GM15510 (cell line): Measurements from ENCODE around the gene CHN2.

Source experiments
- POLR2A ChIP-seq: IDR thresholded peaks from 3 replicates; pipeline ENCODE4 v1.6.1; 2011; ENCODE audit warnings: borderline replicate concordance; ENCODE audit not compliant: insufficient read length; ENCODE audit errors: extremely low read depth

Gene CHN2

GRCh38 chr7:29291723-29292618 lies 97.4 kb downstream of the CHN2 start:
- no peak for TF ChIP-seq POLR2A

GRCh38 chr7:29292886-29293658 lies 98.5 kb downstream of the CHN2 start:
- TF ChIP-seq POLR2A: no peak

DNA sequence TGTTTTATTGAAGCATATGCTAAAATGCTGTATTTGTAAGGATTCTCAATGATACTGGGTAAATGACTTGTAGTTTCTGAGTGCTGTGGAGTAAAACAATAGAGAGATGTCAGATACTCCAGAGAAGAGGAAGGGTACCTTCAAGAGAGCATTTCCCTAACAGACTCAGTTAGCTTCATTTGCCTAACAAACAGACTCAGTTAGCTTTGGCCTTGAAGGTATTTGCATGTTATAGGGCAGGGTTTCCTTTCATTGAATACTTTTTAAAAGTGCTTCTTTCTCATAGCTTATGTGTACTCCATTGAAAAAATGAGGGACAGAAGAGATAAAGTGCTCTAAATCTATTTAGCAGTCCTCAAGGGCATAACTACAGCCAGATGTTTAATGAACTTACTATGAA lies 101.8 kb downstream of the CHN2 start:
- no peak for TF ChIP-seq POLR2A

- no peak for TF ChIP-seq POLR2A
Observed at GRCh38 chr7:29297194-29297890, 102.8 kb downstream of the CHN2 start.

DNA sequence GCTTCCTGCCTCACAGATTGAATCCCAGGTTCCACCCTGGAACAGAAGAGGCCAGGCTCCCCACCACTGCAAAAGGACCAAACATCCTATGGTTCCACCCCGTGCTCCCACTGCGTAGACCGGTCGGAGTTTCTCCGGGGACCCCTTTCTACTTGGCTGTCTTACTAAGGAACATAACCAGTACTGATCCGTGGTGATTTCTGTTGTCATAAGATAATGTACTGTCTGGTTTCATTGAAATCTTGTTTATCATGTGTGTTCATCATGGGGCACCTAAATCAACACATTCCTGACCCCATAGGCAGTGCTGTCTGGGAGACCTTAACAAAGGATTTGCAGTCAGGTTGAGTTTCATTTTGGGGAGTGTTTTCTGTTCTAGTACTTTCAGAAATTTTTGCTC lies 104.5 kb downstream of the CHN2 start:
- no peak for TF ChIP-seq POLR2A

DNA sequence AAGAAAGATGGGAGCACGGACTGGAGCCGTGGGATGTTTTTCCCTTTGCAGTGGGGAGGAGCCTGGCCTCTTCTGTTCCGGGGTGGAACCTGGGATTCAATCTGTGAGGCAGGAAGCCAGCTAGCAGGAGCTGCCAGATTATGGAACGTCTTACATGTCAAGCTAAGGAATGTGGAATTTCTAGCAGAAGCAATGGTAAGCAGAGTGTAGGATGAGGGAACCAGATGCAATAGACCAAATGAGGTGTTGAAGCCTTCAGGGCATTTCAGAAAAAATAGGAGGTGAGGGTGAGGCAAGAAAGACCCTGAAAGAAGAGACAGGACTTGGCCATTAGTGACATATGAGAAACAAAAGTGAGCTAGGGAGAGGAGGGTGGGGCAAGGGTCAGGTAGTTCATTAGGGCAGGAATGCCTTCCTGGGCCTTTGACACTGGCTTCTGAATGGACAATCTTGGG lies 105.5 kb downstream of the CHN2 start:
- no peak for TF ChIP-seq POLR2A

- TF ChIP-seq POLR2A: no peak
Observed at GRCh38 chr7:29300649-29301048, 106.1 kb downstream of the CHN2 start.

GRCh38 chr7:29302666-29303395 lies 108.3 kb downstream of the CHN2 start:
- TF ChIP-seq POLR2A: no peak

GRCh38 chr7:29304756-29305155 lies 110.2 kb downstream of the CHN2 start:
- no peak for TF ChIP-seq POLR2A

DNA sequence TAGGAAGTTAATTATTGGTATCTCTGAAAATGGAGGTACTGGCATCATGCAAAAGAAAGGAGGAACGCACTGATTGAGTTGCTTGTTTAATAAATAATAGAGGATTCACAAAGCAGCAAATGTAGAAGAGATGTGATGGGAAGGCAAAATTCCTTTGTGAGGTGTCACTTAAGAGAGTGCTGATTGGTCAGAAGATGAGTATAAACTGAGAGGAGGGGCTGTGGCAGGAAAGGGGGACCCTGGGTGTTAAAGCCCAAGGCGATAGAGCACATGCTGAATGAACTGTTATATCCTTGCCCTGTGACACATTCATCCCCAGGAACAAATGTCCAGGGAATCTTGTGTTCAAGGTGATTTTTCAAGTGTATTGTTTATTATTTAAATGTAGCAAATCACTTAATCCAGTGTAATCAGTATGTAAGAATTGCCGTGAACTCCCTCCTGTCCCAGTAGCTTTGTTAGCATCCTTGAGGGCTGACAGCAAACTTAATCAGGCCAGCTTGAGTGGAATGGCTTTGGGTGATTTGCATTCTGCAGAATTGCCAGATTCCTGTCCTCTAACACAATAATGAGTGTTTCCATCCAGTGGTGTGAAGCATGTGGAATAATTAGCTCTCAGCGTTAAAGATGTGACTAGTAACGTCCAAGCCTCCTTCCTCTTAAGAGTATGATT lies 111.9 kb downstream of the CHN2 start:
- TF ChIP-seq POLR2A: no peak

GRCh38 chr7:29308424-29308823 lies 113.8 kb downstream of the CHN2 start:
- TF ChIP-seq POLR2A: no peak

DNA sequence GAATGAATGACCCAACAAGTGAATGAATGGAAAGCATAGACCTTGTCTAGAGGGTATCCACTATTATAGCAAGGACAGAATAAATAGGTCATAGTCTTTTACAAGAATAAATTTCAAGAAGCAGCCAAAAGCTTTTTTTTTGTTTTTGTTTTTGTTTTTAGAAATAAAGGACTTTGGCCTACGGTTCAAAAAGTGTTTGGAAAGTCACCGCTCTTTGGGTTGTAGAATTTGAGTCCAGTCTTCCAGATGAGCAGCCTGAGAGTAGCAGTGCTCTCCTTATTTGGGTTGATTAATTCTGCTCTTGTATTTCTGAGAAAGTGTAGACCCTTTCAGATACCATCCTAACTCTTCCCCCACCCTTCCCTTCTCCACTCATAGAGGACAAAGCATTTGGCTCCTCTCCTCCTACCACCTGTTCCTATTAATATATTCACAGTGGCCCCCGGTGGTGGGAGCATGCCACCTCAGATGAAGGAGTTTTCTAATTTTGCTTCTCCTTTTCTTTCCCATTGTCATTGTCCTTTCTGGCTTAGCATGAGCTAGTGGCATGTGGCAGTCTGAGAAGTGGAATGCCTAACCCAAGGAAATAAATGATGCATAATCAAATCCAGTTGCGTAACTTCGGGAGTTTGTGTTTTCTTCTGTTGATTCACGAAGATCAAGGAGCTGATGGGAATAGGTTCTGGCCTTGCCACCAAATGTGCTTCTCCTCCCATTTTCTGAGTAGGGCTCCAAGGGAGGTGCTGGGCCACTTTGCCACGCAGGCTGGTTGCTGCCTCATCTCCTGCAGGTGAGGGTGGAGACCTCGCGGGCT lies 114.7 kb downstream of the CHN2 start:
- TF ChIP-seq POLR2A: no peak

DNA sequence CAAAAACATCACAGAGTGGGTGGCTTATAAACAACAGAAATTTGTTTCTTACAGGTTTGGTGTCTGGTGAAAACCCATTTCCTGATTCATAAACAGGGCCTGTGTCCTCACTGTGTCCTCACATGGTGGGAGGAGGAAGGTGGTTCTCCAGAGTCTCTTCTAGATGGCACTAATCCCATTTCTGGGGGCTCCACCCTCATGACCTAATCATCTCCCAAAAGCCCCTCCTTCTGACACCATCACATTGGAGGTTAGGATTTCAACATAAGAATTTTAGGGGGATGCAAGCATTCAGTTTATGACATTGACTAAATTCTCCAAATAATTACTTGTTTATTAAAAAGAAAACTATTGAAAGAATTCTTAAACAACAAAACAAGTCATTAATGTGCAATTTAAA lies 116.0 kb downstream of the CHN2 start:
- TF ChIP-seq POLR2A: no peak

DNA sequence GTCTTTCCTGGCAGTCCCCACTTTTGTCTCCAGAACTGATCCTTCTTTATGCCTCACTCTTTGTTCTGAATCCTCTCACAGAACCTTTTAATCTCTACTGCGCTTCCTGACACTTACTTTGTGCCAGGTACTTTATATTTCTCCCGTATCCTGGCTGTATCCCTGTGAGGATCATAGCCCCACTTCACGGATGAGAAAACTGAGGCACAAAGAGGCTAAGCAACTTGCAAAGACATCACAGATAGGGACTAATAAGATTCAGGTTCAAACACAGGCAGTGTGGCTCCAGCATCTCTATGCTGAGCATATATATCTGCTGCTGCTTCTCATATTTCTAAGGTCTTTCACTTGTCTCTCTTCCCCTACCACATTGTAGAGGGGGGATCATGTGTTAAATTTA lies 116.7 kb downstream of the CHN2 start:
- TF ChIP-seq POLR2A: no peak

DNA sequence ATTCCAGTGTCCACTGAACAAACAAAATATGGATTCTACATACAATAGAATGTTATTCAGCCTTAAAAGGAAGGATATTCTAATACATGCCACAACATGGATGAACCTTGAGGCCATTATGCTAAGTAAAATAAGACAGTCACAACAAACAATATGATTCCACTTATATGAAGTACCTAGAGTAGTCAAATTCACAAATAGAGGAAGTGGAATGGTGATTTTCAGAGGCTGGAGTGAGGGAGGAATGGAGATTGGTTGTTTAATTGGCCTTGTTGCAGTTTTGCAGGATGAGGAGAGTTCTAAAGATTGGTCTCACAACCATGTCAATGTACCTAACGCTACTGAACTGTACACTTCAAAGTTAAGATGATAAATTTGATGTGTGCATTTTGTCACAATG lies 119.6 kb downstream of the CHN2 start:
- no peak for TF ChIP-seq POLR2A
